GM10266 (cell line): Measurements from ENCODE around the gene RFESD.
"Not testable (repeated sequence)": the region's sequence is repeated elsewhere in the genome, so short reads cannot be mapped to it uniquely, and the experiment has no call there.

ENCODE experiments used
- DNase-seq: peaks from one replicate; pipeline ENCODE4 v3.0.0; 2012; ENCODE audit errors: extremely low spot score
- CTCF ChIP-seq: IDR thresholded peaks from 2 replicates; pipeline ENCODE4 v1.5.1; 2012; ENCODE audit warnings: mild to moderate bottlenecking, low read depth; ENCODE audit not compliant: control insufficient read depth, insufficient read depth; ENCODE audit errors: missing control alignments

RFESD gene

GRCh38 chr5:95628933-95629332 is 17.6 kb upstream of the RFESD start:
- no peak for DNase-seq
- no peak for TF ChIP-seq CTCF

DNA sequence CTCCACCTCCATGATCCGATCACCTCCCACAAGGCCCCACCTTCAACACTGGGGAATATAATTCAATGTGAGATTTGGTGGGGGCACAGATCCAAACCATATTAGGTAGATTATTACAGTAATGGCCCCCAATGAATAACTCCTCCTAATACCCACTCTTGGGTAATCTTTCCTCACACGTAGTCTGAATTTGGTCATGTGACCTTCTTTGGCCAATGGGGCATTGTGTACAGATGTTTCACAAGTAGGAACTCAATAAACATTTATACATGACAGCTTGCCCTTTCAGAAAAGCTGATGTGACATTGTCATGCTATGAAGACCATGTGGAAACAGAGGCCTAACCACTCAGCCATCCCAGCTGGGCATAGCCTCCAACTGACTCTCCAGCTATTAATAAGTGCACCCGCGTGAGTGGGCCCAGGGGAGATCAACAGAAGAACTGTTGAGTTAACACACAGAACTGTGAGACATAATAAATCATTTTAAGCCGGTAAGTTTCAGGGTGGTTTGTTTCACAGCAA is 16.1 kb upstream of the RFESD start:
- no peak for DNase-seq
- TF ChIP-seq CTCF: no peak

DNA sequence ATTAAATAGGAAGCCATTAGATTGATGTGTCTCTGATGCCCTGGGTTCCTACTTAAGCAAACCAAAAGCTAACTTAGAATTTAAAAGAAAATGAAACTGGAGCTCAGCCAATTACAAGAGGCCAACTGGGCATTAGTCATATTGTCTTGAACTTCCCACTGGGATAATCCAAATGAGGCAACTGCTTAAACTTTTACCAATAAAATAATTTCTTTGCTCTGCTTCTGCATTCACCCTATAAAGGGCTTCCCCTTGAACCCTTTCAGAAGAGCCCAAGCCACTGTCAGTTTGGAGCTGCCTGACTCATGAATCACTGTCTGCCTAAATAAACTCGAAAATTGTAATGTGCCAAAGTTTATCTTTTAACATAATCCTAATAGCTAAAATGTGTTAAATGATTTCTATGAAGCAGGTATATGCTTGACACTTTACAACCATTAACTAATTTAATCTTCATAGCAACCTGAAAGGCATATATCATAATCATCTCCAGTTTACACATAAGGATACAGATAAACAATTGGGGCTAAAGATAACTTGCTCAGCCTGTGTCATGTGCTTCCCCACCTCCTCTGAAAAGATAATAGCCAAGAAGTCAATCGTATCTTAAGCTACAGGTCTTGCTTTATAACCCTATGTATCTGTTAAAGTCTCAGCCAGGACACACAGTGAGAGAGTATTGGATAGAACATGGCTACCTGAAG is 15.2 kb upstream of the RFESD start:
- no peak for DNase-seq
- no peak for TF ChIP-seq CTCF

DNA sequence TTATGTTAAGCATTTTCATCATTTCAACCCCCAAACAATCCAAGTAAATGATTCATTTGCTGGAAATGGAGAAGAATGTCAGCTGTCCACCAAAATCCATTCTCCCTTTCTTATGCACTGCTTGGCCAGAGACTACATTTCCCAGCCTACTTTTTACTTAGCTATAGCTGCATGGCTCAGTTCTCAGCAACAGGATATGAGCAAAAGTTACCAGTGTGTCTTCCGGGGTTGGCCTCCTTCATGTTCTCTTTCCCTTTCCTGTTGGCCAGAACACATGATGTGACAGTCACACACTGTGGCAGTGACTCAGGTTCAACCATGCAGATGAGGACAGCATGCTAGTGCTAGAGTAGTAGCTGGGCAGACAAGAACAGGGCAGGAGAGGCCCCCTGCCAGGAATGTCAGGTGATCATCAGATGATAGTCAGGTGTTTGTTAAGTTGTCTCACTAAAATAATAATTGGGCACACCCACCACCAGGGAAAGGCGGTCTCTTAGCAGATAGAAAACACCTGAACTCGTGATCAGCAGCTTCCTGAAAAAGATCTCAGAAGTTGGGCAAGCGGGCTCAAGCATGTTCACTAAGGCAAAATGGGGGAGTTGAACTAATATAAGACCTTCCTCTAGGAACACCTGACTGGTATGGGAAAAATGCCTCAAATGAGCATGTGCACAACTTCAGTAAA is 14.4 kb upstream of the RFESD start:
- TF ChIP-seq CTCF: no peak
- DNase-seq: peak; percentile 35

DNA sequence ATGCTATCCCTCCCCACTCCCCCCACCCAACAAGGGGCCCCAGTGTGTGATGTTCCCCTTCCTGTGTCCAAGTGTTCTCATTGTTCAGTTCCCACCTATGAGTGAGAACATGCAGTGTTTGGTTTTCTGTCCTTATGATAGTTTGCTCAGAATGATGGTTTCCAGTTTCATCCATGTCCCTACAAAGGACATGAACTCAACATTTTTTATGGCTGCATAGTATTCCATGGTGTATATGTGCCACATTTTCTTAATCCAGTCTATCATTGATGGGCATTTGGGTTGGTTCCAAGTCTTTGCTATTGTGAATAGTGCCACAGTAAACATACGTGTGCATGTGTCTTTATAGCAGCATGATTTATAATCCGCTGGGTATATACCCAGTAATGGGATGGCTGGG is 13.6 kb upstream of the RFESD start:
- not testable (repeated sequence) for DNase-seq

DNA sequence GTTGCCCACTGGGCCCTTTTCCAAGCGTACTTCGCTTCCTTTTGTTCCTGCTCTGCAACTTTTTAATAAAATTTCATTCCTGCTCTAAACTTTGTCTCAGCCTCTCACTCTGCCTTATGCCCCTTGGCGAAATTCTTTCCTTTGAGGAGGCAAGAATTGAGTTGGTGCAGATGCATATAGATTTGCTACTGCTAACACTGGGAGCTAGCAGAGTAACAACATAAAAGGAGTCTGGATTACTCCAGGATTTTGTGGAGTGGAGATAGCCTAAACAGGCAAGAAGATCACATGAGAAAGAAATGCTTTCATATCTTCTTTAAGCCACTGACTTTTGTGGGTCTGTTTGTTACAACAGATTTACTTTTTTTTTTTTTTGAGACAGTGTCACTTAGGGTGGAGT is 12.9 kb upstream of the RFESD start:
- DNase-seq: no peak
- TF ChIP-seq CTCF: no peak

- no peak for TF ChIP-seq CTCF
- DNase-seq: no peak
Measured at GRCh38 chr5:95634081-95634480, 12.5 kb upstream of the RFESD start.
